Neural cell (in vitro differentiated cells): ENCODE results near the gene DNAL1. TPM values are rescaled to one million over a fixed set of nuclear protein-coding genes. Genes with fewer than 3 reads are reported as not detected.
A peak's percentile ranks its signal among the peaks of the same experiment; 100 is the strongest.

Experiments
- H2AFZ ChIP-seq: fragments of 200-600, 300-800 bp; sonication (generic), shearing (Covaris generic); 2 replicates; pipeline ENCODE4 v1.6.0; 2014; ENCODE audit warnings: low read depth, mild to moderate bottlenecking, antibody characterized with exemption, low read length, moderate library complexity
- H3F3A ChIP-seq: fragments of 200-600 bp; shearing (Covaris generic); 2 replicates; pipeline ENCODE4 v1.6.1; 2016; ENCODE audit warnings: mild to moderate bottlenecking, moderate library complexity, mixed read lengths, antibody characterized with exemption, low read length; ENCODE audit not compliant: insufficient read depth, poor library complexity, severe bottlenecking
- H3K27ac ChIP-seq: fragments of 200-600, 300-800 bp; sonication (generic), shearing (Covaris generic); 2 replicates; pipeline ENCODE4 v1.5.1; 2014; ENCODE audit warnings: mild to moderate bottlenecking, low read length, moderate library complexity
- H3K27me3 ChIP-seq: fragments of 300-800, 200-600 bp; sonication (generic), shearing (Covaris generic); 2 replicates; pipeline ENCODE4 v1.6.0; 2014; ENCODE audit warnings: mild to moderate bottlenecking, low read depth, low read length, moderate library complexity; ENCODE audit not compliant: insufficient read depth
- H3K36me3 ChIP-seq: fragments of 300-800, 200-600 bp; sonication (generic), shearing (Covaris generic); 2 replicates; pipeline ENCODE4 v1.5.1; 2014; ENCODE audit warnings: mild to moderate bottlenecking, antibody characterized with exemption, low read length, moderate library complexity; ENCODE audit not compliant: insufficient read depth
- H3K4me2 ChIP-seq: fragments of 300-800, 200-600 bp; sonication (generic), shearing (Covaris generic); 2 replicates; pipeline ENCODE4 v1.6.0; 2014; ENCODE audit warnings: mild to moderate bottlenecking, low read length
- H3K4me3 ChIP-seq: fragments of 300-800, 200-600 bp; sonication (generic), shearing (Covaris generic); 2 replicates; pipeline ENCODE4 v1.5.1; 2014; ENCODE audit warnings: mild to moderate bottlenecking, low read length, moderate library complexity
- H3K79me2 ChIP-seq: fragments of 200-600 bp; shearing (Covaris generic); replicated peaks from 2 replicates; pipeline ENCODE4 v1.6.0; 2014; ENCODE audit warnings: mild to moderate bottlenecking, low read length, moderate library complexity; ENCODE audit not compliant: insufficient read depth
- H3K9ac ChIP-seq: fragments of 300-800, 200-600 bp; sonication (generic), shearing (Covaris generic); 2 replicates; pipeline ENCODE4 v1.6.1; 2016; ENCODE audit warnings: mild to moderate bottlenecking, low read length, mixed read lengths
- H3K9me2 ChIP-seq: fragments of 200-600 bp; shearing (Covaris generic); 2 replicates; pipeline ENCODE4 v1.6.1; 2016; ENCODE audit warnings: mild to moderate bottlenecking, low read length, mixed read lengths; ENCODE audit not compliant: insufficient read depth
- H3K9me3 ChIP-seq: fragments of 200-600, 300-800 bp; sonication (generic), shearing (Covaris generic); 2 replicates; pipeline ENCODE4 v1.6.1; 2016; ENCODE audit warnings: mild to moderate bottlenecking, mixed run types, low read length, moderate library complexity, mixed read lengths
- H4K20me1 ChIP-seq: fragments of 200-600 bp; shearing (Covaris generic); 2 replicates; pipeline ENCODE4 v1.6.1; 2016; ENCODE audit warnings: mild to moderate bottlenecking, mixed run types; ENCODE audit not compliant: insufficient read depth
- EP300 ChIP-seq: fragments of 450-650 bp; conservative IDR thresholded peaks from 2 replicates; pipeline ENCODE4 v1.6.1; 2014; ENCODE audit warnings: antibody characterized with exemption, mild to moderate bottlenecking, moderate library complexity; ENCODE audit not compliant: poor library complexity, severe bottlenecking
- EZH2 ChIP-seq: fragments of 200-600, 300-800 bp; shearing (Covaris generic), sonication (generic); IDR thresholded peaks from 2 replicates; pipeline ENCODE4 v1.6.1; 2014; ENCODE audit warnings: antibody characterized with exemption, low read length, borderline replicate concordance, mild to moderate bottlenecking; ENCODE audit not compliant: insufficient read depth, poor library complexity, severe bottlenecking
- MXI1 ChIP-seq: fragments of 450-650 bp; conservative IDR thresholded peaks from 2 replicates; pipeline ENCODE4 v1.6.1; 2014; ENCODE audit warnings: antibody characterized with exemption, mild to moderate bottlenecking; ENCODE audit not compliant: poor library complexity, severe bottlenecking
- POLR2AphosphoS5 ChIP-seq: IDR thresholded peaks from 2 replicates; pipeline ENCODE4 v1.6.1; 2012
- RAD21 ChIP-seq: fragments of 450-650 bp; conservative IDR thresholded peaks from 2 replicates; pipeline ENCODE4 v1.6.1; 2014; ENCODE audit warnings: antibody characterized with exemption, mild to moderate bottlenecking, moderate library complexity
- REST ChIP-seq: IDR thresholded peaks from 2 replicates; pipeline ENCODE4 v1.6.1; 2012; ENCODE audit warnings: borderline replicate concordance
- SMC3 ChIP-seq: fragments of 450-650 bp; conservative IDR thresholded peaks from 2 replicates; pipeline ENCODE4 v1.6.1; 2014; ENCODE audit warnings: antibody characterized with exemption, mild to moderate bottlenecking, moderate library complexity; ENCODE audit not compliant: poor library complexity
- TAF1 ChIP-seq: IDR thresholded peaks from 2 replicates; pipeline ENCODE4 v1.6.1; 2012; ENCODE audit warnings: low read depth
- polyA plus RNA-seq: library from polyadenylated mRNA; depleted of rRNA; stranded (reverse); fragments of >200 nt; gene quantifications from 2 replicates; pipeline ENCODE4 v1.2.3, GENCODE V29; 2014
- TF ChIP-seq, protein P1 (sequence below): fragments of 450-650 bp; IDR thresholded peaks from 2 replicates; pipeline ENCODE4 v1.5.1; 2014; ENCODE audit warnings: antibody characterized with exemption, mild to moderate bottlenecking, moderate library complexity; ENCODE audit not compliant: poor library complexity, severe bottlenecking

The DNAL1 gene
- polyA plus RNA-seq, 1 donor from 2014 or later, result 33.4 TPM

DNA sequence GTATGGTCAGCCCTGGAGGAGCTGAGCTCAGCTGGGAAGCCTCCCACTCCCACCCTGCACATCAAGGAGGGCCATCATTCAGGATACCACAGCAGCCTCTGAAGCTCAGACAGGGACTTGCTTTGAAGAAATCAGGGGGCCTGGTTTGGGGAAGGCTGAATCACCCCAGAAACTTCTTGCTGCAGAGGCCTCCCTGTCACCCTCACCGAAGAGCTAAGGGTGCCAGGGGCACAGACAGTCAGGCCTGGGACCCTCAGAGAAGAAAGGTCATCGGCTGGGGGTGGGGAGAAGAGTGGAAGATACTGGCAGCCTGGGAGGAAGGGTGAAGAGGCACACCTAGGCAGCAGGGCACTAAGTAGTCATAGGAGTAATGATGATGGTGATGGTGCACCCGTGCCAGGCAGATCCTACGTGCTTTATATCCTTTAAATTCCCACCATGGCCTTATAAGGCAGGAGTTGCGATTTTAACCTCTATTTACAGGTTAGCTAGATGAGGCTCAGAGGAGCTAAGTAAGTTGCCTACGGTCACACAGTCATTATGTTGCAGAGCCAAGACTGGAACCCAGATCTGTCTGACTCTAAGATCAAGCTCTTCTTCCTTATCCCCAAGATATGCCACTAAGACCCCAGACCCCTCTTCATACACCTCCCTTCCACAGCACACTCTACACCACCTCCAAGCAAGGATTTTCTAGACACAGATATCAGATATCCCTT is 97.9 kb downstream of the DNAL1 start:
- Histone ChIP-seq H3K4me3 (peak overlapping the region; percentile 22), H3K79me2 (no peaks in the 10 kb centered on the region), H3F3A (no peaks in the 10 kb centered on the region), H4K20me1 (no peaks in the 10 kb centered on the region), H3K9ac (peak overlapping the region; percentile 54), H3K27ac (peak overlapping the region; percentile 49), H3K9me3 (no peaks in the 10 kb centered on the region), H2AFZ (no peak overlapping the region), H3K4me2 (no peak overlapping the region), H3K27me3 (no peaks in the 10 kb centered on the region), H3K9me2 (no peaks in the 10 kb centered on the region), H3K36me3 (no peaks in the 10 kb centered on the region)
- no peak for TF ChIP-seq REST
- TF ChIP-seq MXI1, result no peak
- TF ChIP-seq RAD21, result no peak
- TF ChIP-seq, protein P1, sequence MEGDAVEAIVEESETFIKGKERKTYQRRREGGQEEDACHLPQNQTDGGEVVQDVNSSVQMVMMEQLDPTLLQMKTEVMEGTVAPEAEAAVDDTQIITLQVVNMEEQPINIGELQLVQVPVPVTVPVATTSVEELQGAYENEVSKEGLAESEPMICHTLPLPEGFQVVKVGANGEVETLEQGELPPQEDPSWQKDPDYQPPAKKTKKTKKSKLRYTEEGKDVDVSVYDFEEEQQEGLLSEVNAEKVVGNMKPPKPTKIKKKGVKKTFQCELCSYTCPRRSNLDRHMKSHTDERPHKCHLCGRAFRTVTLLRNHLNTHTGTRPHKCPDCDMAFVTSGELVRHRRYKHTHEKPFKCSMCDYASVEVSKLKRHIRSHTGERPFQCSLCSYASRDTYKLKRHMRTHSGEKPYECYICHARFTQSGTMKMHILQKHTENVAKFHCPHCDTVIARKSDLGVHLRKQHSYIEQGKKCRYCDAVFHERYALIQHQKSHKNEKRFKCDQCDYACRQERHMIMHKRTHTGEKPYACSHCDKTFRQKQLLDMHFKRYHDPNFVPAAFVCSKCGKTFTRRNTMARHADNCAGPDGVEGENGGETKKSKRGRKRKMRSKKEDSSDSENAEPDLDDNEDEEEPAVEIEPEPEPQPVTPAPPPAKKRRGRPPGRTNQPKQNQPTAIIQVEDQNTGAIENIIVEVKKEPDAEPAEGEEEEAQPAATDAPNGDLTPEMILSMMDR, result no peak
- TF ChIP-seq TAF1, result no peak
- TF ChIP-seq POLR2AphosphoS5, result no peak
- TF ChIP-seq EP300, result no peak
- TF ChIP-seq SMC3, result no peak
- TF ChIP-seq EZH2, result no peak

GRCh38 chr14:73743431-73743931 is 98.7 kb downstream of the DNAL1 start:
- no peaks in the 10 kb centered on the region for H3K9me3 ChIP-seq
- H2AFZ ChIP-seq, result no peak overlapping the region
- no peak overlapping the region for H3K4me2 ChIP-seq
- no peak overlapping the region for H3K27ac ChIP-seq
- H3K79me2 ChIP-seq, result no peaks in the 10 kb centered on the region
- H3K9me2 ChIP-seq, result no peaks in the 10 kb centered on the region
- TF ChIP-seq EP300, result no peak
- TF ChIP-seq MXI1, result no peak
- no peak for TF ChIP-seq POLR2AphosphoS5
- no peak for TF ChIP-seq SMC3
- no peak for TF ChIP-seq TAF1
- no peaks in the 10 kb centered on the region for H3K36me3 ChIP-seq
- no peak overlapping the region for H3K4me3 ChIP-seq
- H3K27me3 ChIP-seq, result no peaks in the 10 kb centered on the region
- H3F3A ChIP-seq, result no peaks in the 10 kb centered on the region
- H3K9ac ChIP-seq, result no peak overlapping the region
- no peaks in the 10 kb centered on the region for H4K20me1 ChIP-seq
